GM19193 (cell line): ENCODE data around the gene ELOVL6.

Experiments used
- POLR2A ChIP-seq: IDR thresholded peaks from 4 replicates; pipeline ENCODE4 v1.6.1; 2011; ENCODE audit not compliant: insufficient read depth, insufficient read length; ENCODE audit errors: extremely low read depth

The ELOVL6 gene

DNA sequence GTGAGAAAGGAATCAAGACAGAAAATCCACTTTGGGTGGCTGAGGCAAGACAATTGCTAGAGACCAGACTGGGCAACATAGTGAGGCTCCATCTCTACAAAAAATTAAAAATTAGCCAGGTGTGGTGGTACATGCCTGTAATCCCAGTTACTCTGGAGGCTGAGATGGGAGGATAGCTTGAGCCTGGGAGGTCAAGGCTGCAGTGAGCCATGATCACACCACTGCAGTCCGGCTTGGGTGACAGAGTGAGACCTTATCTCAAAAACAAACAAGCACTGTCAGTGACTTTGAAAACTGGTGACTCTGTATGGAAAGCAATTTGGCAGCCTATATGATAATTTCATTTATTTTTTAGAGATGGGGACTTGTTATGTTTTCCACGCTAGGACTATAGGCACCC lies 2.3 kb upstream of the ELOVL6 start:
- no peak for TF ChIP-seq POLR2A

DNA sequence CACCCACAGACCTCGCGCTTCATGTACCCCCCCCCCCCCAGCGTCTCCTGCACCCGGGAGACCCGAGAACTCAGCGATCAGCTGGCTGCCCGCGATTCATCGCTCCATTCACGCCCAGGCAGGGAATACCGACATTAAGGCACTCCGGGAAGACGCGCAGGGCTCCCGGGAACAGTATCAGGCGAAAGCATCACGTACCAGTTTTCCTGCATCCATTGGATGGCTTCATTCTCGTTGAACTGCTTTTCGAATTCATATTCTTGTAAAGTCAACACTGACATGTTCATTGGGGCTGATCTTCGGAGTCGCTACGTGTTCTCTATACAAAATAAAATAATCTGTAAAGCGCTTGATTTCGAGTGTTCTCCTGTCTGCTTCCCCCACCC lies 373 bp downstream of the ELOVL6 start:
- no peak for TF ChIP-seq POLR2A

DNA sequence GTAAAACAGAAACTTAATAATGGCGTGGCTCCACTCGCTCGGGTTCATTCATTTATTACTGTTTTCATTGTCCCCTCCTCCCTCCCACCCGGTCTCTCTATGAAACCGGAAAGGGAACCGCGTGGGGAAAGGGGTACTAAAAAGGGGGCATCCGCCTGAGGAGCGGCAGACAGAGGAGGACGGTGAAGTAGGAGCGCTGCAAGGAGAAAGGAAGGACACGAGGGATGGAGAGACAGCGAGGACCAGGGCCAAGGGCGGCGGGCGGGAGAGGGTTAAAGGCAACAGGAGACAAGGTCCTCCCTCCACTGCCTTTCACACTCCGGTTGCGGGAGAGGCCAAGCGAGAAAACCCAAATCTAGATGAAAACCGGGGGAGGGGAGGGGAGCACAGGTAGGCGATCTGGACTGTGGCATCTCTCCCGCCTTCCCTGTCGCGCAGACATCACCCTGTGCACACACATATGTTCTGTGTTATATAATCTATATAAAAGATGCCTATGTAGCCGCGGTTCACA lies 829 bp downstream of the ELOVL6 start:
- peak; percentile 69 for TF ChIP-seq POLR2A

DNA sequence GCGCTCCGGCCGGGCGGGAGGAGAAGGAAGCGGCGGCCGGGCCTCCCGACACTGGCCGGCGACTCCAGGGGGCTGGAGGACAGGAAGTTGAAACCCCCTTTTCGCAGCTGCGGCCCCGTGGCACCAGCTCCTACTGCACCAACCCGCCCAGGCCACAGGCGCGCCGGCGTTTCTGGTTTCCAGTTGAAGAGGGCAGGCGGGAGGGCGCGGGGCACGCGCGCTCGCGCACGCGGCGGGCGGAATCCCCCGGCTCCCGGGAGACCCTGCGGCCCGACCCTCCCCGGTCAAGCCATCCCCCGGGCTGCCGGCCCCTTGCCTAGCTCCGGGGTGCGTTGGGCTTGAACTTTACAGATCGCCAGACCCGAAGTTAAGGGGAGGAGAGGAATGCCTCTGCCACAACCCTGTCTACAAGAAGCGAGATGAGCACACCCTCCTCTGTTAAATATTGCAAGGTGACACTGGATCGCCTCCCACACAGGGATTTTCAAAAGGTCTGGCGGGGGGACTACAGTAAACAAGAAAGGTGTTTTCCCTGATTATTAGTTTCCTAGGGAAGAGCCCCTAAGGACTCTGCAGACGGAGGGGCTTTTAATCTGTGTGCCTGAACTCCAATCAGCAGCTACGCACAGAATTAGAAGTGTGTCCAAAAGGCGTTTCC lies 1.4 kb downstream of the ELOVL6 start:
- peak; percentile 57 for TF ChIP-seq POLR2A

DNA sequence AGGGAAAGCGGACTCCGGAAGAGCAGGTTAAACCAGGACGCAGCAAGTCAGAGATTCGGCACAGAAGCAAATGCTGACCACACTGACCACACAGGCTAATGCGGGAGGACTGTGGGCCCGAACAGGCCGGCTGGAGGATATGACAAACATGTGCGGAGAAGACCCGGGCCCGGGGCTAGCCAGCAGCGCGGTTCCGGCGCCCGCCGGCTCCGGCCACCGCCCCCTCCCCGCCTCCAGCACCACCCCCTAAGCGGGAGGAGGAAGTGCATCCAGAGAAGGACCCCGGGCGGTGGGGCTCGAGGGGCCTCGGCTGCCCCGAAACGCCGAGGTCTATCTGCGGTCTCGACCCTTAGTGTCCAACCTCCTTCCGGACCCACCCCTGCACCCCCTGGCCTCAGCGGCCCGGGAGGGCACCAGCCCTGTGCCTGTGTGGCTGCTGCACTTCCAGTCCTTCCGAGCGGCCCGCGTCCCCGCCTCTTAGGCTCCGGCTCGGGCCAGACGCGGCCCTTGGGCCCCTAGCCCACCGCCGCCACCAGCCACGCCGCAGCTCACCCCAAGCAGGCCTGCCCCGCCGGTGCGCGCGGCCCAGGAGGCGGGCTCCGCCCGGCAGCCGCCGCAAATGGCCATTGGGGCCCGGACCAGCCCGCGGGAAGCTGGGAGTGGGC lies 2.1 kb downstream of the ELOVL6 start:
- peak; percentile 65 for TF ChIP-seq POLR2A

DNA sequence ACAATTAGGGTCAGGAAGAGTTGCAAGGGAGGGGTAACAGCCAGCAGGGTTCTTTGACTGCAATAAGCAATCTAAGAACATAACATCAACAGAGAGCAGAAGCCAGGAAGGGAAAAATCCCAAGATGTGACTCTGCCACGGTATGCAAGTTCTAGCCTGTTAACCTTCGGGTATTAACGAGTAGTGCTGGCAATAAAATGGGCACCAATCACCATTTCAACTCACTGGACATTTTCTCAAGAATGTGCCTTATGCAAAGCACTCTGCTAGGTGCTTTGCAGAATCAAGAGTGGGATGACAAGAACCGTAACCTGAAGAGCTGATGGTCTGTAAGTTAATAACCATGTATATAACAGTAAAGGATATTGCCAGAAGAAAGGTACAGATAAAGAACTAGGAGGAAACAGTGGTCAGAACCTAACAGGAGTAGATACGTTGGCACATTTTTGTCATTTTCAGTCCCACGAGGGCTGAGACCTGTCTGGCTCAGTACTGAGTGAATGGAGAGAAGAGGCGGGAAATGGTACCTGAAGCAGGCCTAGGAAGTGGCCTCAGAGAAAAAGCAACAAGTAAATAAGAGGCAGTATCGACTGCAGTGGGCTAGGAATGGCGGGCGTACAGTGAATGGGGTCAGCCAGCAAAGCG lies 2.7 kb downstream of the ELOVL6 start:
- TF ChIP-seq POLR2A, result no peak

DNA sequence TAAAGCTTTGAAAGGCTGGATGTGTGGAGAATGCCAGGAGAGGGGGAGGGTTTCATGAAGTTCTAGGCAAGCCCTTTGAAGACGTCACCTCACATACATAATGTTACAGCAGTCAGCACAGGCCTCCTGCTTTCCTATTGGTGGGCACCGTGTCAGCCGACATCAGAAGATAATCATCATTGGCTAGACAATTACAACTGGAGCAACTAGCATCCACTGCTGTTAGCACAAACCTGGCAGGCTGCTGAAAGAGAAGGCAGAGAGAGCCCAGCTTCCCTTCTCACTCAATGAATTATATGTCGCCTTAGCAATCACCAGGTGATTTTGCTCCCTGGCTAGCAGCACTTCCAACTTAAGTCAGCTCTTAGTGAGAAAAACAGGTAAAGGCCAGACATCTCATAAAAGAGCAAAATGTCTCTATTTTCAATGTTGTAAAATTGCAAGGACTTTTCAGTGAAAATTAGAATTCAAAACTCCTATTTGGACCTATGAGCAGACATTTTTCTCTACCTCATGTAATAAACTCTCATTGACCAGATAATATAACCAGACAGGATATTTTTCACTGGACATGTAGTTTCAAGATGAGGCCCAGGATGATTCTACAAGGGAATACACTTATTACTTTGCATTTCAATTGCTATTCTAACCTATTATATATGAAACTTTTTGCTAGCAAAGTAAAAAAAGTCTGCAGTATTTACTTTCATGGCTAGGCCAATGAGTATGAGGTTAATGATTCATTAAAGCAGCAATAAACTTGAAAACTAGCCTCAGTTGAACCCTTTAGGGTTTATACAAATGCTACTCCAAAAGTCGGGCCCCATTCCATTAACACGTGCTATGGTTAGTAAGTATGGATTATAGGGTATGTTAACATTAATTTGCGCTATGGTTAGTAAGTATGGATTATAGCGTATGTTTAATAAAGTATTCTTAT lies 4.3 kb downstream of the ELOVL6 start:
- TF ChIP-seq POLR2A, result peak; percentile 70

DNA sequence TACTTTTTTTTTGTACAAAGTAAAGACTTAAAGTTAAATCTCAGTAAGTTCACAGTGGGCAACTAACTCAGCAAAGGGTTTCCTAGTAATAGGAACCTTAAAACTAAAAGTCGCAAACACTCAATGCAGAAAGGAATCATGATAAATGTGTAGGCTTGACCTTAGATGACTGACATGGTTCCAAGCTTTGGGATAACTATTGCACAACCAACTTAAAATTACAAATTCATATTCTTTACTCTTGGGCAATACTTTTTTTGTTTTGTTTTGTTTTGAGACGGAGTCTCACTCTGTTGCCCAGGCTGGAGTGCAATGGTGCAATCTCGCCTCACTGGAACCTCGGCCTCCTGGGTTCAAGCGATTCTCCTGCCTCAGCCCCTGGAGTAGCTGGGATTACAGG lies 8.2 kb downstream of the ELOVL6 start:
- TF ChIP-seq POLR2A, result no peak

DNA sequence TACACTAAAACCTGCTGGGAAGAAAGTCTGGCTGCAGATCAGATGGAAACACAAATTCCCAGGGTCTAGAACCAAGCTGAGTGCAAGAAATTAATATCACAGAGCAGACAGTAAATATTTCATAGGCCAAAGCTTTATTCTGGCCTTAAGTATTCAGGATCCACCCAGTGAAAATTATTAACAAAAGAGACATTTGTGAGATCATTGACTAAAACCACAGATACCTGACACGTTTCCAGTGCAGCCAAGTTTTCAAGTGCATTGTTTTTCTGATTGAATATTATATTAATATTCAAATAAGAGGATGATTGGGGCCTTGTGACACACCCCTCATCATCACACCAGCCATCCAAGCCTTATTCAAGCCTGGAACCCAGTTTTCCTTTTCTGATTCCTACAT lies 10.3 kb downstream of the ELOVL6 start:
- TF ChIP-seq POLR2A, result no peak

DNA sequence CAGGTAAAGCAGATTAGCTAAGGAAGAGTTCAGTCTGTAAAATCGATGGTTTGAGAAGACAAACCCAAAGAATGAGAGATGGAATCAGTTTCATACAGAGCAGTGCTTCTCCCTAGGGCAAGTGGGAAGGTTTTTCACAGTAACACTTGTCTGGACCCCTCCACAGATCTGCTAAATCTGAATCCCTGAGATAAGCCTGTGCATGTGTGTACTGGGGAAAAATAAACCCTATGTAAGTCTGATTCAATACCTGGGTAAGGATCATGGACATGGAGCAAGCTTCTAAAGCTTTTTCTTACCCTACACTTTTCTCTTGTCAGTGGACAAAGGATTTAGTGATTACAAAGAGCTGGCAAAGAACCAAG lies 13.6 kb downstream of the ELOVL6 start:
- TF ChIP-seq POLR2A, result no peak

DNA sequence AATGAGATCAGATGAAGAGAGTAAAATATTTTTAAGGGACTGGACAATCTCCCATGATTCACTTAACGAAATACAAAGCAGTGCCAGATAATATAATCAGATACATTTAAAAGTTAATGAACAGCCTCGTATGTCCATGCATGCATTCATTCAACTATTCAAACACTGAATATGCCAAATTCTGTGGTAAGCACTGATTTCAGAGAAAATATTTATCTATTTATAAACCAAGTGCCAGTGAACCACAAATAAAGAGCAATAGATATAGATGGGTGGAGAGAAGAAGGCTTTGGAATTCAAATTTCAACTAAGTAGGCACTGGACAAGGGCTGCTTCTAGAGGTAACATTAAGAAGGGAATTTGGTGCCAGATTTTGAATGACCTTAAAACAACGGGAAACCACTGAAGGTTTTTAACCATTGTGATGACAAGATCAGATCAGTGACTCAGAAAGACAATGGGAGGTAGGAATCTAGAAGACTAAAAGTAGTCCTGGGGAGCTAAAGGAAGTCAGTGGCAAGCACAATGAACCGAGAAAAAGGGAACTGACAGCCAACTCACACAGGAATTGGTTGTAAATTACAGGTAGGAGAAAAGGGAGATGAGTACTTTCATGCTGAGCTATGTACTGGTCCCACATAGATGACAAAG lies 14.2 kb downstream of the ELOVL6 start:
- no peak for TF ChIP-seq POLR2A

DNA sequence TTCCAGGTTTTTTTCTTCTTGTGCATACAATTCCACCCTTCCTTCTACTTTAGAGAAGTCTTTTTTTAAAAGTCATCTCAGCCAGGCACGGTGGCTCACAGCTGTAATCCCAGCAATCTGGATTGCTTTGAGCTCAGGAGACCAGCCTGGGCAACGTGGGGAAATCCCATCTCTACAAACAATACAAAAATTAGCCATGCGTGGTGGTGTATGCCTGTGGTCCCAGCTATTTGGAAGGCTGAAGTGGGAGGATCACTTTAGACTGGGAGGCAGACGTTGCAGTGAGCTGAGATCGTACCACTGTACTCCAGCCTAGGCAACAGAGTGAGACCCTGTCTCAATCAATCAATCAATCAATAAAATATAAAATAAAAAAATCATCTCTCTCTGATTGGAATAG lies 14.8 kb downstream of the ELOVL6 start:
- no peak for TF ChIP-seq POLR2A

DNA sequence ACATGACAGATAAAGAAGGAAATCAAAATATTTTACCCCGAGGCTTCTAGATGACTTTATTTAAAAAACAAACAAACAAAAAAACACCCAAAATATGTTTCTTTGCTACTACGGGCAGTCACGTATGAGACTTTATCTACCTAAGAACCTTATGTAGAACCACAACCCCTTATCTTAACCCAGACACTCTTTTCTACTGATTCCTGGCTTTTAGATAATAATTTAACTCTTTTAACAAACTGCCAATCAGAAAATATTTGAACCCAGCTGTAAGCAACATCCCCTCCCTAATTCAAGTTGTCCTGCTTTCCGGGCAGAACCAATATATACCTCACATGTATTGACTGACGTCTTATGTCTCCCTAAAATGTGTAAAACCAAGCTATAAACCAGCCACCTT lies 15.4 kb downstream of the ELOVL6 start:
- no peak for TF ChIP-seq POLR2A

DNA sequence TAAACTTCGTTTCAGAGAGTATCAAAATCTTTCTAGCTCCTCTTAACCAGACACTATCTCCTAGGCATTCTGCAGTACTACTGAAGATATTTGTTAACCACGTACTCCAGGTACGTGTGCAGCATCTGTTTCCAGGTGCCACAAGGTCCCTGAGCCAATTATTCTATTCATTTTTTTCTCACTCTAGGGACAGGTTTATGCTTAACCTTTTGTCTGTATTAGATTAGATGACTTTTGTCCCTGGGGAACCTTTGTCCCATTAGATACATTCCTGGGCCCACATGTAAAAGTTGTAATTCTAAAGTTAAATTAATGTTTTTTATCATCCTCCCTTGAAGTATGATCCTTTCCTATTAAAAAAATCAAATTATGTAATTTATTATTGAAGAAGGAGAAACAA lies 16.5 kb downstream of the ELOVL6 start:
- no peak for TF ChIP-seq POLR2A
